Chondrocyte (in vitro differentiated cells): ENCODE data around the gene CAMK2B. TPM values are rescaled to one million over a fixed set of nuclear protein-coding genes. Genes with fewer than 3 reads are reported as not detected.

ENCODE experiments used
- DNase-seq: peaks from one replicate; pipeline ENCODE4 v3.0.0; 2021; ENCODE audit warnings: mixed read lengths, low spot score
- H3K27ac Mint-ChIP-seq: one replicate; pipeline ENCODE4 v1.8.0; 2021; ENCODE audit warnings: mild to moderate bottlenecking, moderate library complexity, mixed read lengths; ENCODE audit not compliant: unreplicated experiment
- H3K27me3 Mint-ChIP-seq: 2 replicates; pipeline ENCODE4 v1.8.0; 2021; ENCODE audit warnings: low read depth, mixed read lengths
- H3K36me3 Mint-ChIP-seq: 2 replicates; pipeline ENCODE4 v1.8.0; 2021; ENCODE audit warnings: low read depth, mixed read lengths
- H3K4me1 Mint-ChIP-seq: 2 replicates; pipeline ENCODE4 v1.8.0; 2021; ENCODE audit warnings: low read depth, mild to moderate bottlenecking, mixed read lengths
- H3K4me3 Mint-ChIP-seq: one replicate; pipeline ENCODE4 v1.8.0; 2021; ENCODE audit warnings: mild to moderate bottlenecking, moderate library complexity, mixed read lengths; ENCODE audit not compliant: unreplicated experiment
- H3K9me3 Mint-ChIP-seq: 2 replicates; pipeline ENCODE4 v1.8.0; 2021; ENCODE audit warnings: low read depth, mixed read lengths
- CTCF ChIP-seq: fragments of 200-600 bp; sonication (generic); IDR thresholded peaks from 2 replicates; pipeline ENCODE4 v1.5.0; 2021; ENCODE audit warnings: antibody characterized with exemption, mild to moderate bottlenecking, moderate library complexity
- total RNA-seq: library from RNA; stranded (reverse); gene quantifications from 3 replicates; pipeline ENCODE4 v1.2.1, GENCODE V29; 2021

The CAMK2B gene
- total RNA-seq, 1 donor from 2014 or later = 0.27 TPM

GRCh38 chr7:44305564-44306507 is 19.6 kb downstream of the CAMK2B start:
- no peak overlapping the region for H3K4me3 Mint-ChIP-seq
- TF ChIP-seq CTCF = no peak
- H3K27me3 Mint-ChIP-seq = peaks cover 18% of the 10 kb centered on the region
- H3K9me3 Mint-ChIP-seq = peaks cover 20% of the 10 kb centered on the region
- H3K36me3 Mint-ChIP-seq = peaks cover 7% of the 10 kb centered on the region
- no peak for DNase-seq
- no peaks in the 10 kb centered on the region for H3K4me1 Mint-ChIP-seq
- no peak overlapping the region for H3K27ac Mint-ChIP-seq

- Mint-ChIP-seq H3K9me3 (peaks cover 5% of the 10 kb centered on the region), H3K4me1 (no peaks in the 10 kb centered on the region), H3K36me3 (peaks cover 4% of the 10 kb centered on the region), H3K27me3 (peaks cover 73% of the 10 kb centered on the region), H3K27ac (no peak overlapping the region), H3K4me3 (no peak overlapping the region)
- no peak for TF ChIP-seq CTCF
- DNase-seq = no peak
Measured at GRCh38 chr7:44294325-44295069, 30.9 kb downstream of the CAMK2B start.

GRCh38 chr7:44293561-44294324 is 31.7 kb downstream of the CAMK2B start:
- H3K27ac Mint-ChIP-seq = no peak overlapping the region
- H3K9me3 Mint-ChIP-seq = peaks cover 2% of the 10 kb centered on the region
- peaks cover 4% of the 10 kb centered on the region for H3K36me3 Mint-ChIP-seq
- no peak for TF ChIP-seq CTCF
- no peaks in the 10 kb centered on the region for H3K4me1 Mint-ChIP-seq
- H3K4me3 Mint-ChIP-seq = no peak overlapping the region
- peak; percentile 54 for DNase-seq
- peaks cover 70% of the 10 kb centered on the region for H3K27me3 Mint-ChIP-seq

GRCh38 chr7:44292876-44293560 is 32.4 kb downstream of the CAMK2B start:
- Mint-ChIP-seq H3K27ac (no peak overlapping the region), H3K36me3 (peaks cover 4% of the 10 kb centered on the region), H3K4me3 (no peak overlapping the region), H3K4me1 (no peaks in the 10 kb centered on the region), H3K9me3 (peaks cover 2% of the 10 kb centered on the region), H3K27me3 (peaks cover 64% of the 10 kb centered on the region)
- peak; percentile 62 for DNase-seq
- no peak for TF ChIP-seq CTCF
